HG03460 (cell line): Measurements from ENCODE around the gene NLRP7.

Source experiments
- ATAC-seq: cut with Tn5 transposase; IDR thresholded peaks from one replicate; pipeline ENCODE4 v1.9.1; 2021; ENCODE audit not compliant: unreplicated experiment

NLRP7 gene

DNA sequence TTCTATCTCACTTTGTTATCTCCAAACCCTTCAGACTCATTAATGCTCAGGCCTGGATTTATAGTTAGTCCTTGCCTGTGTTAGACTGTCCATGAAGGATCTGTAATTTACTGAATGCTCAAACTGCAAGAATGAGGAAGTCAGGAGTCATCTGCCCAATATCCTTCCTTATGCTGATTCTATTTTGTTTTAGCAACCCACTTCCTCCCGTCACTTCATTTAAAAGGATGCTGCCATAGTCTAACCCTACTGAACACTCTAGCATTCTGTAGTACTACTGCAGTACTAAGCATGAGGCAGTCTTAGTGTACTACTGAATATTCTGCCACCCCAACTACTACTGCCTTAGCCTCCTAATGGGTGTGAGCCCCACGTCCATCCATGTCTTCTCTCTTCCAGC lies 71.8 kb downstream of the NLRP7 start:
- ATAC-seq, result no peak

DNA sequence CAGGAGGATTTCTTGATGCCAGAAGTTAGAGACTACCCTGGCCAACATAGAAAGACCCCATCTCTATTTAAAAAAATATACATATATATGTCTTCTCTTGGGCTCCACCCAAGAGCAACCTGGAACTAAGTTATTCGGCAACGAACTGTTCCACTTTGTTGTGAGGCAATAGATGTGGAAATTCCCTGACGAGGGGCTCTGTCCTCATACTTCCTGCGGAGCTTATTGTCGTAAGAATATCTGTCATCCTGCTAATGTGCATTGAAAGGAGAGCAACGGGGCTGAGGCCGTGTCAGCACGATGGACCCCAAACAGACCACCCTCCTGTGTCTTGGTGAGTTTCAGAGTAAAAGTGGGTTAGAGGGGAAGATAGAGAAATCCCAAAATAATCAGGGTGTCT lies 73.3 kb downstream of the NLRP7 start, which contains the start of gene FCAR:
TSS of gene FCAR (plus strand) at position 246 of the 400 bp plus-strand sequence. CDS start at position 301, 55 bp downstream.
- no peak for ATAC-seq
